Pancreas (tissue), 10 donors: ENCODE data around the gene EXOSC7. TPM values are rescaled to one million over a fixed set of nuclear protein-coding genes. Genes with fewer than 3 reads are reported as not detected.

Experiments used
- ATAC-seq, 4 donors: fragments of 200-7000 bp; cut with Tn5 transposase; one replicate each; pipeline versions ENCODE4 v1.8.0 to v1.9.1; 2020; ENCODE audit warnings: mild to moderate bottlenecking in 4 of 4, moderate library complexity in 4 of 4
- DNase-seq, 6 donors: peaks; one replicate each; pipeline ENCODE4 v3.0.0-alpha.2; 2020
- FAIRE-seq: peaks from 2 replicates; lab custom pipeline; 2012; peaks lifted over from hg19 to GRCh38; lab: Jason Lieb, UNC
- H3K27ac ChIP-seq, 4 donors: fragments of 200-600 bp; sonication (generic); 1 replicate in 3 of 4; 2 replicates in 1 of 4; pipeline versions ENCODE4 v1.5.0 to v1.8.0; 2020
- H3K27me3 ChIP-seq, 4 donors: fragments of 200-600 bp; one replicate each; pipeline ENCODE4 v1.8.0; 2021
- H3K36me3 ChIP-seq, 3 donors: fragments of 200-600 bp; sonication (generic) in 1 of 3; one replicate each; pipeline versions ENCODE4 v1.5.0 to v1.8.0; 2020 to 2021
- H3K4me1 ChIP-seq, 3 donors: fragments of 200-600 bp; one replicate each; pipeline ENCODE4 v1.8.0; 2021
- H3K4me3 ChIP-seq, 4 donors: fragments of 200-600 bp; sonication (generic) in 2 of 4; one replicate each; pipeline versions ENCODE4 v1.5.0 to v1.8.0; 2020 to 2021
- H3K9me3 ChIP-seq, 4 donors: fragments of 200-600 bp; one replicate each; pipeline ENCODE4 v1.8.0; 2021
- CTCF ChIP-seq, 4 donors: fragments of 200-600 bp; sonication (generic) in 3 of 4; IDR thresholded peaks; one replicate each; pipeline versions ENCODE4 v1.5.0 to v1.8.0; 2021; ENCODE audit warnings: antibody characterized with exemption in 4 of 4
- WGBS, 2 donors: extraction: QIAGEN DNeasy Blood & Tissue Kit; methylation state at CpG; one replicate each; pipeline ENCODE4 v1.1.7; 2013; 5-methylcytosine and 5-hydroxymethylcytosine counted together
- intact Hi-C, 3 donors: fragments of 100-400 bp; cut with DNase I; formaldehyde crosslinking; loops; one replicate each; pipeline versions ENCODE4 v1.11.1 to v1.14.2; 2022
- polyA plus RNA-seq, 2 donors: library from polyadenylated mRNA; stranded (reverse); fragments of 200-250 nt; gene quantifications; one replicate each; pipeline ENCODE4 v1.2.3, GENCODE V29; 2013
- total RNA-seq, 6 donors: library from RNA; stranded (reverse); fragmentation: NEBNext Ultra II Directional in 4 of 6; extraction: Animal tissue kit (Norgen Biotek cat#: 25700) in 4 of 6; gene quantifications; one replicate each; pipeline versions ENCODE4 v1.2.1 to v1.2.4, GENCODE V29; 2021 to 2023
- donor health status: healthy with polysubstance abuse.
- donor health status: DM: no; HTN: no; CAD: no; lungs with moderate emphysema.
- donor health status: DM: no; HTN: no; CAD: no.
- donor health status: control.
- donor health status: control.
- donor health status: Bipolar disorder and iron deficiency.
- donor health status: DM: yes; HTN: yes; CAD: no.
- donor health status: DM: no; HTN: no; CAD: no.
- donor health status: DM: no; HTN: no; CAD: no.
- donor health status: DM: yes; HTN: yes; CAD: no.

The EXOSC7 gene
- total and polyA plus RNA-seq, 8 donors, result 9.2 to 21.8 (median 13.5) TPM

- WGBS, 2 donors, result 94 to 99% methylated on average over 8 of the region's 8 CpGs
- ATAC-seq (no peak), DNase-seq (no peak), FAIRE-seq (no peak)
- H3K4me3 ChIP-seq, result no peak overlapping the region
- intact Hi-C loops, result no loop called here
- TF ChIP-seq CTCF (IDR thresholded peaks at IDR 0.05), result no peak
- no peaks in the 10 kb centered on the region for H3K27me3 ChIP-seq
- H3K9me3 ChIP-seq, result no peaks in the 10 kb centered on the region
- H3K27ac ChIP-seq, result no peak overlapping the region
- H3K4me1 ChIP-seq, result peaks cover 6 to 16% (median 13%) of the 10 kb centered on the region in 3 donors
- H3K36me3 ChIP-seq, result no peaks in the 10 kb centered on the region
These were observed 13.1 kb downstream of the EXOSC7 start for GRCh38 chr3:44989141-44989540.

- intact Hi-C loops, result no loop called here
- 35 to 43% methylated on average over 1 of the region's 1 CpG for WGBS, 2 donors
- Histone ChIP-seq H3K4me1 (peaks cover 4 to 10% (median 10%) of the 10 kb centered on the region in 3 donors), H3K9me3 (no peaks in the 10 kb centered on the region), H3K27ac (no peak overlapping the region), H3K36me3 (no peaks in the 10 kb centered on the region), H3K4me3 (no peak overlapping the region), H3K27me3 (no peaks in the 10 kb centered on the region)
- DNase-seq, result no peak
- no peak for TF ChIP-seq CTCF (IDR thresholded peaks at IDR 0.05)
- peak in 1 of 4 donors; percentile 46 for ATAC-seq
- FAIRE-seq, result no peak
These were observed 13.8 kb downstream of the EXOSC7 start for GRCh38 chr3:44989636-44990373.

GRCh38 chr3:44991326-44991725 is 15.3 kb downstream of the EXOSC7 start:
- 95 to 100% methylated on average over 1 of the region's 1 CpG for WGBS, 2 donors
- H3K36me3 ChIP-seq, result no peaks in the 10 kb centered on the region
- TF ChIP-seq CTCF (IDR thresholded peaks at IDR 0.05), result no peak
- ATAC-seq (no peak), DNase-seq (no peak), FAIRE-seq (no peak)
- no peaks in the 10 kb centered on the region for H3K9me3 ChIP-seq
- H3K27me3 ChIP-seq, result no peaks in the 10 kb centered on the region
- H3K4me3 ChIP-seq, result no peak overlapping the region
- no peak overlapping the region for H3K27ac ChIP-seq
- peaks cover 4 to 22% (median 20%) of the 10 kb centered on the region in 3 donors for H3K4me1 ChIP-seq
- intact Hi-C loops, result no loop called here

GRCh38 chr3:44992555-44993470 is 16.8 kb downstream of the EXOSC7 start:
- no peak for FAIRE-seq
- H3K27me3 ChIP-seq, result no peaks in the 10 kb centered on the region
- intact Hi-C loops, result no loop called here
- H3K27ac ChIP-seq, result peak overlapping the region in 1 of 4 donors; percentile 23
- no peaks in the 10 kb centered on the region for H3K9me3 ChIP-seq
- H3K4me3 ChIP-seq, result no peak overlapping the region
- peak; percentile 17 to 28 (median 24) for TF ChIP-seq CTCF (IDR thresholded peaks at IDR 0.05)
- DNase-seq, result no peak
- 82 to 83% methylated on average over 7 of the region's 7 CpGs for WGBS, 2 donors
- H3K36me3 ChIP-seq, result peaks cover 0 to 6% (median 0%) of the 10 kb centered on the region in 3 donors
- H3K4me1 ChIP-seq, result peaks cover 6 to 22% (median 21%) of the 10 kb centered on the region in 3 donors
- ATAC-seq, result no peak
